Activated T-helper 1 cell treated with Interleukin-2 at 50 U/mL for 16 hours (primary cell): Measurements from ENCODE around the gene ZNF550.
A peak's percentile ranks its signal among the peaks of the same experiment; 100 is the strongest.

Experiments used
- DNase-seq: peaks from one replicate; pipeline ENCODE4 v3.0.0-alpha.2; 2020; ENCODE audit warnings: low read depth

Gene ZNF550

DNA sequence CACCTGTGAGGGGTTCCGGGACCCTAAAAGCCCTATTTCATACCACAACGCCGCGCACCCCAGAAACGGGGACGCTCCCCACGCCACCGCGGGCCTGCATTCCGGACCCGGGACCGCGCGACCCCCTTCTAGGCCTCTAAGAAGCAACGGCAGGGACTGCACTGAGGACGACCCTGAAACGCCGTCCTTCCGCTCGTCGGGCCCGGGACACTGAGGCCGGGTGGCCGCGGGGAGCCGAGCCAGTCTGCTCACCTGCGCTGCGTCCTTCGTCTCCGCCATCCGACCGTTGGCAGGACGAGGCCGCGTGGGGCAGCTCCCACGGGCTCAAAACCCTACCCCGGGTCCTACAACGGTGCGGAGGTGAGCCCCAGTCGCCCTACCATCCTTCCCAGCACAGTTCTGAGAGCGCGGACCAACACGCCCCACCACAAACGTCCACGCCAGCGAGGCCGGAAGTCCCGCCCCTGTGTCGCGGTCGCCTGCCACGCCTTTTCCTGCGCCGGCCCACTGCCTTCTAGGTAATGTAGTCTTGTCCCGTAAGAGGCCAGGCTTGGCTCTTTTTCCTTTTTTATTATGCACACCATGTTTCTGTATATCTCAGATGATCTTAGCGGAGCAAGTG is at the start of gene ZNF550:
Gene ZNF550, minus strand, starts transcription at position 460 of the 622 bp plus-strand sequence. Its CDS starts 181 bp downstream, at position 279.
- peak; percentile 83 for DNase-seq

DNA sequence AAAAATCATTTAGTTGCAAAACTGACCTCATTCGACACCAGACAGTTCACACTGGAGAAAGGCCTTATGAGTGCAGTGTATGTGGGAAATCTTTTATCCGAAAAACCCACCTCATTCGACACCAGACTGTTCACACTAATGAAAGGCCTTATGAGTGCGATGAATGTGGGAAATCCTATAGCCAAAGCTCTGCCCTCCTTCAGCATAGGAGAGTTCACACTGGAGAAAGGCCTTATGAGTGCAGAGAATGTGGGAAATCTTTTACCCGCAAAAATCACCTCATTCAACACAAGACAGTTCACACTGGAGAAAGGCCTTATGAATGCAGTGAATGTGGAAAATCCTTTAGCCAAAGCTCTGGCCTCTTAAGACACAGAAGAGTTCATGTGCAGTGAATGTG is 47.3 kb upstream of the ZNF550 start:
- DNase-seq: no peak

DNA sequence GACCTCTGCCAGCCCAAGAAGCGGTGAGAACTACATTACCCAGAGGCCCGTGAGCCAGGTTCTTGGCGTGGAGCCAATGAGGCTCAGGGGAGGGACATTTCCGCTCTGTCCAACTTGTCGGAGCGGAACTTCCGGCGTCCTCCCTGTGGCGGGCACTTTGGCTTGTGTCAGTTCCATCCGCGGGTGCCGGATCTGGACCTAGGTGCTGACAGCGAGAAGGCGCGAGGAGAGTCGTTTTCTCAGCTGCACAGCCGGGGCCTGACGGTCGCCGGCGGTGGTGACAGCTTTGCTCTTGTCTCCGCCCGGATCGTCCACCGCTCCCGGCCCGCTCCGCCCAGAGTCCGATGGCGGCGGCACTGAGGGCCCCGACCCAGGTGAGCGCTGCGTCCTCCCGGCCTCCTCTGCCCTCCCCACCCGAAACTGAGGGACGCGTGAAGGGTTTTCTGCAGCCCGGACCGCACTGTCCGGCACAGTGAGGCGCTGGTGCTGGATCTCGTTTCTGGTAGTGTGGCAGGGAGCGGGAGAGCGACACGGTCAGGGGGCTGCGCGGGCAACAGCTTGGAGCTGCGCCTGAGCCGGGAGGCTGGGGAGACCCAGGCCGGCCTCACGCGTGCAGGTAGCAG is 40.2 kb upstream of the ZNF550 start, which contains the start of gene ZNF530:
Gene ZNF530, plus strand, starts transcription at position 125 of the 623 bp plus-strand sequence. CDS start 4,461 bp downstream, outside the sequence.
- DNase-seq: peak; percentile 76

DNA sequence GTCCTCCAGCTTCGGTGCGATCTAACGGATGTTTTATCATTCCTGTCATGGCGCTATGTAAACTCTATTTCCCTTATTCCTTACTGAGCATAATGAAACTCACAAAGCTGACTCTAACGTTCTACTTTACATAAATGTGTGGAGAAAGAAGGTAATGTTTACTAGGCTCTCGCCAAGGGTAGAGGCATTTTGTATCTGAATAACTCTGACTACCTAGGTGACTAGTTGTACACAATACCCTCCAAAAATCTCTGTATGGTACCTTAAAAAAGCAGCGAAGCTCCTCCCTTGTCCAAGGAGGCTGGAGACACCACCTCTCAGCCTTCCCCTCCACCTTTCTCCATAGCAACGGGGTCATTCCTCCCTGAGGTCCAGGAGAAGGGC is 39.7 kb upstream of the ZNF550 start:
- DNase-seq: no peak

DNA sequence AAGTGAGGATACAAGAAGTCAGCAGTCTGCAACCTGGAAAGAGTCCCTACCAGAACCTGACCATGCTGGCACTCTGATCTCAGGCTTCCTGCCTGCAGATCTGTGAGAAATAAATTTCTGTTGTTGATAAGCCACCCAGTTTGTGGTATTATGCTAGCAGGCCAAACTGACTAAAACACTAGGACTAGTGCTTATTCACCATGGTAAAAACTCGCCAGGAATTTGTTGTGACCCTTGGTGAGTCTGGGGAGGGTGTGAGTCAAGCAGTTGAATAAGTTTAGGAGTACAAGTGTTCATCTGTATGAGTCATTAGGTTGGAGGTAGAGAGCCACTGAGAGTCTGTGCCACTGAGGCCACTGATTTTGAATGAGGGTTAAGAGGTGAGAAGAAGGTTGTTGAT is 27.9 kb upstream of the ZNF550 start:
- no peak for DNase-seq

DNA sequence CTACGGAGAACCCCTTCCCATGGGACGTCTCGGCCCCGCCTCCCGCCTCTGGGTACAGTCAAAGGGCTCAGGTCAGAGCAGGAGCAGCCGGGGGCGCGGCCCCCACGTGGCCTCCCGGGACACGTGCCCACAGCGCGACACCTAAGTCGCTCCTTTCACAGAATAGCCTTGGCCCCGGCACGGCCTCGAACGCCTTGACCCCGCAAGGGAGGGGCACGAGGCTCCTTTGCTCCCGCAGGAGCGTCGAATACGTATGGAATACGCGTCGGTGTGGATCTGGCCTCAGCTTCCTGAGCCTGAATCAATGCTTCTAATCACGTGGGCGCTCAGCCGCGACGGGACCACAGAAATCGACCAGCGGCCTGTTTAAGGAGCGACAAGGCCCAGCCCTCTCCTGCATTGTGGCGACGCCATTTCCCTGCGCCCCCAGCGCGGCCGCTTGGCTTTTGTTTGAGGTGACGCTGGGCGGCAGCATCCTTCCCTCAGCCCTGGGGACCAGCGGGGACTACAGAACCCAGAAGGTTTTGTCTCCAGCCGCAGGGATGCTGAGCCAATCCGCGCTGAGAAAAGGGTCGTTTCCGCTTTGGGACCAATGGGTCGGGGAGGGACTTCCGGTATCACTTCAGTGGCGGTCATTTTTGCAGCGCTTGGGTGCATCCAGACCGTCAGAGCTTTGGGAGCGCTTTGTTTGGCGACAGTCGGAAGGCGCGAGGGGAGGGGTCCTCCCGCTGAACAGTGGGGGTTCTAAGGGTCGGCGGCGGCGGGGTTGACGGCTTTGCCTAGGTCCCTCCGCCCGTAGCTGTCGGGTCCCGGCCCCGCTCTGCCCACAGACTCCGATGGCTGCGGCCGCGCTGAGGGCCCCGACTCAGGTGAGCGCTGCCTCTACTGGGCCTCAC is 24.1 kb upstream of the ZNF550 start, which contains the start of gene ZIK1:
Gene ZIK1, plus strand, starts transcription at position 625 of the 896 bp plus-strand sequence. Its CDS starts 212 bp downstream, at position 837.
- DNase-seq: peak; percentile 71

DNA sequence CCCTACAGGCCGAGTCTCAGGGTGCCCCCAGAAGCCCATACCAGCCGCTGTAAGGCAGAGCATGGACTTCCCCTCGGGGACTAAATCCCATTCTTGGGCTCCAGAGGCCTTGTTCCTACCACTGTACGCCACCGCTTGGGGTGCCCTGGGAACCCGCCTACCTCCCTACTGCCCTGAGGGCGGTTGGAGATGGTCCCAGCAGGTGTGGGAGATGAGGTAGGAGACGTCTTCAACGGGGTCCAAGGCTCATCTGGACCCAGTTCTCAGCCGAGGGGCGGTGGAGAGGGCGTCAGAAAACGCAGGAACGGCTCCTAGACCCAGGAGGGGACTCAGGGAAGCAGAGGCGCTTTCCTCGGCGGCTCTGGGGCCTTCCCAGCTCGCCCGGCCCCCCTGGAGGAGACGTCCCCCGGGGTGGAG is 23.4 kb upstream of the ZNF550 start:
- DNase-seq: no peak

DNA sequence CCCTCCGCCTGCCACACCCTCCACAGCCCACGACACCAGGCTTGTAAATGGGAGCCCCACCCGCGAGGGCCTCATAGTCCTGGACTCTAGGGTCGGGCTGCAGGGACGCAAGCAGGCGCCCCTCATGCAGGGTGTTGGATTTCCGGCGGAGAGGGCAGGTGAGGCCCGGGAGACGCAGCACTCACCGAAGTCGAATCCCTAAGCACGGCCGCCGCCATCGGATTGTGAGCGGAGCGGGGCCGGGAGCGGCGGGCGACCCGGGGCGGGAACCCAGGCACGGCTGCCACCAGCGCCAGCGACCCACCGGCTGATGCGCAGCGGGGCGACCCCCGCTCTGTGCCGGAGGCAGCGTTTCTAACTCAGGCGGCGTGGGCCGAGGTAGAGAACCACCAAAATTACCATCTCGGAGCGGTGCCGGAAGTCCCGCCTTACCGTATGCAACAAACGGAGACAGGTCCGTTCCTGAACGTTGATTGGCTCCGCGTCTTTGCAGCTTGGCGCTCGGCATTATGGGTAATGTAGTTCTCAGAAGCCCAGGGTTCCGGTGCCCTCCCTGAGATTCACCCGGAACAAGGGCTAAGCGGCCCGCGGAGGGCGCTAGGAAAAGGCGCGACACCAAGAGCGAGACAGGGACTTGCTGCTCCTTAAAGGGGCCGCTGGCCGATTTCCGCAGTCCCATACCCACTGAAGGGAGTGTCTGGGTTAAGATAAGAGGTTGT is 19.0 kb upstream of the ZNF550 start, which contains the start of gene ZNF416:
Gene ZNF416, minus strand, starts transcription at position 425 of the 719 bp plus-strand sequence. Its CDS starts 207 bp downstream, at position 218.
- peak; percentile 89 for DNase-seq

DNA sequence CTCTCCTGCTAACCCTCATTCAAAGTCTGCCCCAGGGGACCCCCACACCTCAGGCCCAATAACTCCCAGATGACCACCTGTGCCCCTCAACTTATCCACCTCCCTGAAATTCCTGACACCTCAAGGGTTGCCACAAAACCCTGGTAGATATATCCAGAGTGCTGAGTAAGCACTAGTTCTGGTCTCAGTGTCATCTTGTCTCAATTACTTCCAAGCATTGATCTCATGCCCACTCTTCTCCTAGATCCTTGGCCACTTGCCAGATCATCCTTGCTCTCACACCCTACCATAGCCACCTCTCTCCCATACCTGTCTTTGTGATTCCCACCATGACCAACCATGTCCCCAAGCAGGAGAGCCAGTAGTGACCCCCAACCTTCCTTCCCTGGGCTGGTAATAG is 17.0 kb upstream of the ZNF550 start:
- DNase-seq: no peak

DNA sequence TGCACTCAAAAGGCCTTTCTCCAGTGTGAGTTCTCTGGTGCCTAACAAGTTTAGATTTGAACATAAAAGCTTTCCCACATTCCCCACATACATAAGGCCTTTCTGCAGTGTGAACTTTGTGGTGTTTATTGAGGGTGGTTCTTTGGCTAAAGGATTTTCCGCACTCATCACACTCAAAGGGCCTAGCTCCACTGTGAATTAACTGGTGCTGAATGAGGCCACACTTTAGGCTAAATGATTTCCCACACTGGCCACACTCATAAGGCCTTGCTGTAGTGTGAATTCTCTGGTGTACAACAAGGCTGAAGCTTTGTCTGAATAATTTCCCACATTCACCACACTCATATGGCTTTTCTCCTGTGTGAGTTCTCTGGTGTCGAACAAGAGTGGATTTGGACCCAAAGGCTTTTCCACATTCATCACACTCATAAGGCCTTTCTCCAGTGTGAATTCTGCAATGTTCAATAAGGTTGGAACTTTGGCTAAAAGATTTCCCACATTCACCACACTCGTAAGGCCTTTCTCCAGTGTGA is 12.8 kb upstream of the ZNF550 start:
- no peak for DNase-seq

DNA sequence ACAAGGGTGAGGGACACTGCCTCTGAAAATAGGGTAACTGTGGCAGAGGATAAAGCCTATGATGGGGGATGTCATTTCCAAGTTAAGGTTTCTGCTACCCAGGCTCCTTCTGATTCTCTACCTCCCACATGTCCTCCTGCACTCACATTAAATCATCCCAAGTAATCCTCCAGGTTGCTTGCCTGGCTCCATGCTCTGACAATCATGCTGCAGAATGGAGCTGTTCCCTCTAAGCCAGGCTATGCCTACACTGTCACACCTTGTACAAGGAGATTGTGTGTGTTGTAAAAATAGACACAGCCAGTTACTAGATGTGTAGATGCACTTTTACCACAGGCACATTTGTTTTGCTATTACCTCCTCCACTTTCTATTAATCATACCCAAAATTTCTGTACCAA is 11.0 kb upstream of the ZNF550 start:
- no peak for DNase-seq

DNA sequence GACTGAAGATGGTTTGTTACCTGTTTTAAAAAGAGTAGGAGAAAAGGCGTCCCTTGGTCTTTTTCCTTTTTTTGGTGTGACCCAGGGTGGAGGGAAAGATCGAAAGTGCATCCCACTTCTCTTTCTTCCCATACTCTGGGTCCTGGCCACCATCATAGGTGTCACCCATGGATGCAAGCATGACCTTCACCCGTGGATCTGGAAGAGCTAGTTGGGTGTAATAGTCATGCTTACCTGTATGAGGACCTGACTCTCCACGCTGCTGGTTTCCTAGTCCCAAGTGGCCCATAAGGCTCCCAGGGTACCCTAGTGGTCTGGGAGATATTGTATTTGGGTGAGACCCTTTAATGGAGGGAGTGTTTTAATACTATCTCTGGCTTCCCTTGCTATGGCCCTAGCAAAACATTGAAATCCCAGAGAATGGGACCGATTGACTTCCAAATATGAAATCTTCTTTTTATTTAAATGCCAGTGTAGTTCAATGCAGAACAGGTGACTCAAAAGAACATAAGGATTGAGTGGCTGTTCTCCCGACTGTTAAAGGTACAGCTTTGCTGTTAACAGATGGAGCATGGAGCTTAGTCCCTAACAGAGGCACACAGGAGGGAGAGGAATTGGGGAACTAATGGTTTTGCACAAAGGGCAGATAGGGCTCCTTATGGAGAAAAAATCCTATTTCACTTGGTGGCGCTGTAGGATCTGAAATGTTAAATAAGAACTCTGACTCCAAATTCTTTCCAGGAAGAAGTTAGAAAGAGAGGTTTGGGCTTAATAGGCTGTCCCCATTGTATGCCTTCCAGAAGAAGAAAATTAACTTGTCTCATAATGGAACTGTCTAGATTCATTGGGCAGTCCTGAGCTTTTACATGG is 7.0 kb upstream of the ZNF550 start:
- no peak for DNase-seq

DNA sequence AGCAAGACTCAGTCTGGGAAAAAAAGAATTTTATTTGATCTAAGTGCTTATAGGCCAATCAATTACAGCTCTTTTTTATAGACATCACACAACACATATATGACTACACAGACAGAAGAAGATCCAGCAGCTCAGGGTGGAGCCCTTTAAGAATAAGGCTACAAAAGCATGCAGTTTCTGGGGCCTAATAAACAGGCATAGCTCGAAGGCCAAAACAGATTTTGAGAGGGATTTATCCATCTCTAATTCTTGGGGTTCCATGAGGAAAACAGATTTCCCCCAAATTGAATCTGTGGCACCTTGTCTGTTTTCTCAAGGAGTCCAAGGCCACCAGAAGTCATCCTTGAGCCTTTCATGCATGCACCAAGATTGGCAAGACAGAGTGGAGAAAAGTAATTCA is 3.9 kb upstream of the ZNF550 start:
- DNase-seq: no peak

DNA sequence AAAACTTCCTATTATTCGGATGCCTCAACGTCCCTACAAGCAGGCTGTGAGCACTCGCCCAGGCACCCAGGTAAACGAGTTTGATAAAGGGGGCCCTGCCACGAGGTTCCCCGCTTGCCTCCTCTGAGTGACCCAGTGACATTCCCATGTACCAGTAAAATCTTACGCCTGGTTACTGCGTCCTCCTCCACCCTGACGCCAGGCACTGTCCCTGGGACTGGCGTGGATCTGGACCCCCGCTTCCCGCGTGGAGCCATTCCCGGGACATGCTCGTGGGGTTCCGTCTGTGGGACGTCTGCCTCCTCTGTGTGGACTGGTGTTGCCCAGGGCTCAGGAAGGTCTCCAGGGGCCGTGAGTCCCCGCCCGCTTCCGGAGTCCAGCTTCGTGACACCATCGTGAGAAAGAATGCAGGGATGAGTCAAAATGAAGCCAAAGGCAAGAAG is 407 bp upstream of the ZNF550 start:
- no peak for DNase-seq

DNA sequence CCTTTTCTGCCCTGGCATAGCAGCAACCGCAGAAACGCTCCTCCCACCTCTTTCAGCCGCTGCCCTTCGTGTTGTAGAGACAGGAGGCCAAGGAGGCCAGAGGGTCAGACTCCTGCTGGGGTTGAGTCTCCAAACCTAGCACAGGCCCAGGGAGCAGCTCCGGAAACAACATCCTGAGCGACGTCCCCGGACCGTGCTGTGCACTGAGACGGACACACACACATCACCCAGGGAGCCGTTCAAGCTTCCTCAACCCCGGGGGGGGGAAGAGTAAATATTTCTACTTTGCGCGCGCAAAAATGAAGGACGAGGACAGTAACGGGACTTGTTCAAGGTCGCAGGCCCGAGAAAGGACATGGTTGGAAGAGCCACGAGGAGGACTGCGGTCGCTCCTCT is 657 bp downstream of the ZNF550 start:
- DNase-seq: no peak

DNA sequence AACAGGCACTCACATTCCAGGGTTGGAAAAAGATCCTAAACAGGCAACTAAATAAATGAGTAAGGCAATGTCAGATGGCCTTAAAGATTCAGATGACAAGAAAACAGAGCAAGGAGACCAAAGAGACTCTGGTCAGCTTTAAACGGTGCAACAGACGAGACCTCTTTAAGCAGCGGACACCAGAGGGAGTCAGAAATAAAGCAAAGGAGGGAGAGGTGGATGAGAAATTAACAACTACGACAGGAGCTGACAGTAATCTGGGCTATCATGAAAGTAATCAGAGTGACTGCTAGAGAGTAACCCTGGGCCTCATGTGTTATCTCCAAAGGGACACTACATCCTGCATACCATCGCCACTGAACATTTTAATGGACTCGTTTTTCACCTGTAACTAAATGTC is 1.1 kb downstream of the ZNF550 start:
- no peak for DNase-seq

DNA sequence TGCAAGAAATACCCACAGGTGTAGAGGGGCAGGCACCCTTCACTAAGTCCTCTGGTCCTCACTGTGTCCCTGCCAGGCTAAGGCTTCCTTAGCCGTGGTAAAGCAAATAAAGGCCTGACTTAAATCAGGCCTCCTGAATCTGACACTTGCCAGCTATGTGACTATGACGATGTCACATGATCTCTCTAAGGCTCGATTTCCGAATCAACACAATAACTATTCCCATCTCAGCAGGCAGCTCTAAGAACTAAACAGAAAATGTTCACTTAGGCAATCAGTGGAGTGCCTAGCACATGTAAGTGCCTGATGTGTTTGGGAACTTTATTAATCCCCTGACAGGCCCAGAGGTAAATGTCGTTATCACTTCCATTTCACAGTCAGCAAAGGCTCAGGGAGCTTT is 2.0 kb downstream of the ZNF550 start:
- no peak for DNase-seq

DNA sequence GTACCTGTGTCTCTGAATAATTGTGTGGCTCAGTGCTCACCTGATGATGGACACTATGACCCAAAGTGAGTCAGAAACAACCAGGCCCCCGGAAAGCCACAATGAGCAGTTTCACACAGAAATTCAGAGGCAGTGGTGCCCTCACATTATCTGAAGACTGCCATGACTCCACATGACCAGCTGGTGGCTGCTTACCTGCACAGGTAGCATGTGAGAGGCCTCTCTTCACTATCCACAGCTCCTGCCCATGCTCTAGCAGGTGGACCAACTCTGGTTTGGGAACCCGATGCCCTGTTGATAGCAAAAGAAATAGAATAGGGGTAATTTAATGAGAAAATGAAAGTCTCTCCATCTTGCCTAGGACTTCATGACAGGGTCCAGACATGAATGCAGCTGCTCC is 7.2 kb downstream of the ZNF550 start:
- DNase-seq: no peak

DNA sequence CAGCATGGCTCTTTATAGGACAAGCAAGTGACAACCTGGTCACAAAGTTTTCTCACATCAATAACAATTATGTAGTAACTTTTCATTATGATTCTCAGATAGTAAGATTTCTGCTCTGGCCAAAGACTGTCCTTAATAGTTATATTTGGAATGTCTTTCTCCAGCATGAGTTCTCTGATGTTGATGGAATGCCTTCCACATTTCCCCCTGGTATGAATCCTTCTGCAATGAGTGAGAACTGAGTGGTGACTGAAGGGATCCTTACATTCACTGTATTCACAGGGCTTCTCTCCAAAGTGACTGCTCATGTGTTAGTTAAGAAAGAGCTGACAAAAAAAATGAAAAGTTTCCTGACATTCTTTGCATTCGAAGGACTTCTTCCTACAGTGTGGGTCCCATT is 13.2 kb downstream of the ZNF550 start:
- no peak for DNase-seq

DNA sequence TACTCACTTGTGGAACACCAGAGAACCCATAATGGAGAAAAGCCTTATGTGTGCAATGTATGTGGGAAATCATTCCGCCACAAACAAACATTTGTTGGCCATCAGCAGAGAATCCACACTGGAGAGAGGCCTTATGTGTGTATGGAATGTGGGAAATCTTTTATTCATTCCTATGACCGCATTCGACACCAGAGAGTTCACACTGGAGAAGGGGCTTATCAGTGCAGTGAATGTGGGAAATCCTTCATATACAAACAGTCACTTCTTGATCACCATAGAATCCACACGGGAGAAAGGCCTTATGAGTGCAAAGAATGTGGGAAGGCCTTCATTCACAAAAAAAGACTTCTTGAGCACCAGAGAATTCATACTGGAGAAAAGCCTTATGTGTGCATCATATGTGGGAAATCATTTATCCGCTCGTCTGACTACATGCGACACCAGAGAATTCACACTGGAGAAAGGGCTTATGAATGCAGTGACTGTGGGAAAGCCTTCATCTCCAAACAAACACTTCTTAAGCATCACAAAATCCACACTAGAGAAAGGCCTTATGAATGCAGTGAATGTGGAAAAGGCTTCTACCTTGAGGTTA is 21.6 kb downstream of the ZNF550 start:
- DNase-seq: no peak
